IMR-90 (cell line): ENCODE results near the gene CLIC4. TPM values are rescaled to one million over a fixed set of nuclear protein-coding genes. Genes with fewer than 3 reads are reported as not detected.

Source experiments
- ATAC-seq: fragments of 200-7000 bp; cut with Tn5 transposase; 2 replicates; pipeline ENCODE4 v1.9.1; 2020; ENCODE audit warnings: low read depth, mild to moderate bottlenecking, moderate library complexity
- BruUV-seq: library from RNA; stranded (reverse); fragments of 400-500 nt; replicated peaks from 2 replicates; lab custom pipeline; 2021; lab: Mats Ljungman, UMichigan
- CTCF ChIA-PET: fragments of 300-600 bp; formaldehyde crosslinking; extraction: SDS; loops from one replicate; lab custom pipeline; 2021; ENCODE audit warnings: antibody characterized with exemption; lab: Yijun Ruan, JAX
- POLR2A ChIA-PET: fragments of 300-600 bp; sonication (Branson Sonifier 250); formaldehyde crosslinking; loops from one replicate; lab custom pipeline; 2022; ENCODE audit warnings: antibody characterized with exemption; ENCODE audit not compliant: unreplicated experiment; lab: Charles Lee
- DNase-seq: peaks from one replicate; pipeline ENCODE4 v3.0.0; 2013
- H2AFZ ChIP-seq: replicated peaks from 2 replicates; pipeline ENCODE3; 2013; ENCODE audit warnings: low read length, mild to moderate bottlenecking; ENCODE audit not compliant: poor library complexity
- H2AK5ac ChIP-seq: 2 replicates; pipeline ENCODE4 v1.6.1; 2013; ENCODE audit warnings: low read depth, low read length, inconsistent platforms
- H2AK9ac ChIP-seq: replicated peaks from 2 replicates; pipeline ENCODE3; 2013; ENCODE audit warnings: mild to moderate bottlenecking, low read depth, low read length, moderate library complexity; ENCODE audit not compliant: poor library complexity
- H2BK120ac ChIP-seq: 2 replicates; pipeline ENCODE4 v1.6.1; 2013; ENCODE audit warnings: low read depth, low read length, inconsistent platforms
- H2BK15ac ChIP-seq: 3 replicates; pipeline ENCODE4 v1.6.1; 2013; ENCODE audit warnings: low read depth, low read length, inconsistent platforms
- H2BK20ac ChIP-seq: 2 replicates; pipeline ENCODE4 v1.6.1; 2013; ENCODE audit warnings: low read depth, mild to moderate bottlenecking, inconsistent platforms, low read length, moderate library complexity
- H2BK5ac ChIP-seq: 2 replicates; pipeline ENCODE4 v1.6.1; 2013; ENCODE audit warnings: mild to moderate bottlenecking, low read depth, low read length, inconsistent platforms; ENCODE audit not compliant: poor library complexity, severe bottlenecking
- H3K14ac ChIP-seq: replicated peaks from 2 replicates; pipeline ENCODE4 v1.6.1; 2013; ENCODE audit warnings: low read depth, low read length, inconsistent platforms
- H3K18ac ChIP-seq: 2 replicates; pipeline ENCODE4 v1.6.1; 2013; ENCODE audit warnings: low read depth, low read length, control low read depth
- H3K23ac ChIP-seq: 2 replicates; pipeline ENCODE4 v1.6.1; 2013; ENCODE audit warnings: low read depth, low read length, inconsistent platforms
- H3K27ac ChIP-seq: 2 replicates; pipeline ENCODE4 v1.5.1; 2013; ENCODE audit warnings: mild to moderate bottlenecking, control low read depth, low read length; ENCODE audit not compliant: insufficient read depth
- H3K27me3 ChIP-seq: 2 replicates; pipeline ENCODE4 v1.6.1; 2013; ENCODE audit warnings: low read length; ENCODE audit not compliant: control insufficient read depth, insufficient read depth
- H3K36me3 ChIP-seq: 2 replicates; pipeline ENCODE4 v1.6.1; 2013; ENCODE audit warnings: low read length, mixed read lengths; ENCODE audit not compliant: control insufficient read depth, insufficient read depth
- H3K4ac ChIP-seq: 2 replicates; pipeline ENCODE4 v1.6.1; 2013; ENCODE audit warnings: low read depth, low read length, inconsistent platforms
- H3K4me1 ChIP-seq: 2 replicates; pipeline ENCODE4 v1.6.1; 2013; ENCODE audit warnings: low read length, mixed read lengths; ENCODE audit not compliant: control insufficient read depth, insufficient read depth
- H3K4me2 ChIP-seq: 2 replicates; pipeline ENCODE4 v1.6.1; 2013; ENCODE audit warnings: low read depth, mild to moderate bottlenecking, control low read depth, low read length, moderate library complexity
- H3K4me3 ChIP-seq: 2 replicates; pipeline ENCODE4 v1.5.1; 2013; ENCODE audit warnings: low read depth, mild to moderate bottlenecking, control low read depth, low read length, moderate library complexity; ENCODE audit not compliant: insufficient read depth
- H3K56ac ChIP-seq: 2 replicates; pipeline ENCODE4 v1.6.1; 2013; ENCODE audit warnings: low read length, inconsistent platforms; ENCODE audit not compliant: insufficient read depth; ENCODE audit errors: extremely low read depth
- H3K79me1 ChIP-seq, 2 experiments: 2 replicates each; pipeline ENCODE4 v1.6.1; 2013; ENCODE audit warnings: low read length in 2 of 2, inconsistent platforms in 1 of 2, low read depth in 1 of 2
- H3K9ac ChIP-seq: 2 replicates; pipeline ENCODE4 v1.6.1; 2013; ENCODE audit warnings: low read depth, low read length, control low read depth
- H3K9me1 ChIP-seq: 2 replicates; pipeline ENCODE4 v1.6.1; 2013; ENCODE audit warnings: low read length, inconsistent platforms; ENCODE audit not compliant: insufficient read depth
- H3K9me3 ChIP-seq: 2 replicates; pipeline ENCODE4 v1.6.1; 2013; ENCODE audit warnings: low read length; ENCODE audit not compliant: control insufficient read depth, insufficient read depth
- H4K20me1 ChIP-seq: 2 replicates; pipeline ENCODE4 v1.6.1; 2013; ENCODE audit warnings: low read length, inconsistent platforms; ENCODE audit not compliant: insufficient read depth
- H4K5ac ChIP-seq: 2 replicates; pipeline ENCODE4 v1.6.1; 2013; ENCODE audit warnings: mild to moderate bottlenecking, low read depth, low read length, control low read depth
- H4K8ac ChIP-seq, 2 experiments: 2 replicates each; pipeline ENCODE4 v1.6.1; 2013; ENCODE audit warnings: low read depth in 2 of 2, low read length in 2 of 2, control low read depth in 1 of 2, inconsistent platforms in 1 of 2
- H4K91ac ChIP-seq: 2 replicates; pipeline ENCODE4 v1.6.1; 2013; ENCODE audit warnings: low read depth, low read length, inconsistent platforms; ENCODE audit not compliant: insufficient read depth
- CHD1 ChIP-seq: IDR thresholded peaks from 2 replicates; pipeline ENCODE4 v1.6.1; 2012; ENCODE audit warnings: low read depth, low read length, improper control_type of control experiment
- ELK1 ChIP-seq: fragments of 150-350 bp; IDR thresholded peaks from 2 replicates; pipeline ENCODE4 v1.6.1; 2016; ENCODE audit warnings: low read depth, mild to moderate bottlenecking, low read length, moderate library complexity, borderline replicate concordance
- MAFK ChIP-seq: IDR thresholded peaks from 2 replicates; pipeline ENCODE4 v1.6.1; 2012; ENCODE audit warnings: low read depth, low read length, improper control_type of control experiment
- MAZ ChIP-seq: IDR thresholded peaks from 2 replicates; pipeline ENCODE4 v1.6.1; 2012; ENCODE audit warnings: low read depth, mild to moderate bottlenecking, low read length, improper control_type of control experiment, moderate library complexity, borderline replicate concordance
- MXI1 ChIP-seq: IDR thresholded peaks from 2 replicates; pipeline ENCODE4 v1.6.1; 2012; ENCODE audit warnings: low read depth, mild to moderate bottlenecking, low read length, moderate library complexity, borderline replicate concordance
- NFE2L2 ChIP-seq: fragments of 150-350 bp; IDR thresholded peaks from 2 replicates; pipeline ENCODE4 v1.6.1; 2016; ENCODE audit warnings: low read depth, mild to moderate bottlenecking, low read length
- RAD21 ChIP-seq: IDR thresholded peaks from 2 replicates; pipeline ENCODE4 v1.6.1; 2012; ENCODE audit warnings: low read length, improper control_type of control experiment
- RFX5 ChIP-seq: IDR thresholded peaks from 2 replicates; pipeline ENCODE4 v1.8.0; 2012; ENCODE audit warnings: low read depth, mild to moderate bottlenecking, low read length, moderate library complexity
- SMC3 ChIP-seq: fragments of 150-350 bp; IDR thresholded peaks from 2 replicates; pipeline ENCODE4 v1.6.1; 2016; ENCODE audit warnings: low read depth, mild to moderate bottlenecking, antibody characterized with exemption, low read length, moderate library complexity
- dilution Hi-C: fragments of 300-500 bp; cut with HindIII; formaldehyde crosslinking; loops from one replicate; pipeline ENCODE4 v1.14.3; 2018; ENCODE audit warnings: low sequenced_read_pairs; ENCODE audit not compliant: unreplicated experiment
- in situ Hi-C: fragments of 300-500 bp; cut with MboI; formaldehyde crosslinking; loops from 3 replicates; pipeline ENCODE4 v1.14.3; 2019; ENCODE audit warnings: low sequenced_read_pairs, inconsistent platforms, mixed read lengths
- intact Hi-C: fragments of 100-400 bp; cut with micrococcal nuclease; formaldehyde crosslinking; loops from 2 replicates; pipeline ENCODE4 v1.10.0; 2022
- polyA plus RNA-seq, 3 experiments: library from polyadenylated mRNA; depleted of rRNA; stranded (reverse); fragments of >200 nt; gene quantifications; 2 replicates each; pipeline ENCODE4 v1.2.3, GENCODE V29; 2012; ENCODE audit warnings: low replicate concordance in 1 of 3
- total RNA-seq: library from RNA; depleted of rRNA; stranded (reverse); fragments of >200 nt; gene quantifications from 2 replicates; pipeline ENCODE4 v1.2.3, GENCODE V29; 2012

CLIC4 gene
- total and polyA plus RNA-seq, 2 of the 4 experiments (the other 2 are of a cell fraction): 242 to 392 TPM

GRCh38 chr1:24822887-24823286, 77.6 kb downstream of the CLIC4 start:
- Histone ChIP-seq H3K18ac (no peak overlapping the region), H2AK9ac (no peak overlapping the region), H2BK20ac (no peak overlapping the region), H3K36me3 (peaks cover 8% of the 10 kb centered on the region), H2AFZ (no peak overlapping the region), H3K9ac (no peak overlapping the region), H2AK5ac (no peak overlapping the region), H3K4me2 (peak overlapping the region; percentile 36; the same call in 1 of the 2 replicates), H2BK15ac (no peak overlapping the region), H3K27ac (no peak overlapping the region), H3K9me3 (no peaks in the 10 kb centered on the region), H2BK5ac (peak overlapping the region; percentile 8), H3K14ac (no peak overlapping the region), H3K23ac (no peak overlapping the region), H4K20me1 (peaks cover 90% of the 10 kb centered on the region), H4K8ac (no peak overlapping the region), H3K4me3 (no peak overlapping the region), H2BK120ac (no peak overlapping the region), H3K9me1 (peaks cover 17% of the 10 kb centered on the region), H4K5ac (no peak overlapping the region), H3K4ac (no peak overlapping the region), H4K91ac (no peak overlapping the region), H3K79me1 (peaks cover 2 to 55% of the 10 kb centered on the region in 2 experiments; a peak in 3 of 4 replicates), H3K4me1 (peaks cover 14% of the 10 kb centered on the region), H3K27me3 (no peaks in the 10 kb centered on the region), H3K56ac (no peak overlapping the region)
- ChIA-PET CTCF (interaction anchor here (0.5 kb wide), 1 partner anchor 12 kb away, joined by 3 read pairs; no protein-coding TSS in a partner anchor), POLR2A (no interaction called here)
- ATAC-seq (no peak), DNase-seq (no peak)
- intact Hi-C loops: no loop called here
- in situ Hi-C loops: loop anchor here (5.0 kb wide), 1 partner anchor 76 kb away; the partner anchor contains the start of gene CLIC4
- dilution Hi-C loops: no loop called here
- no TSS peak for BruUV-seq
- TF ChIP-seq NFE2L2 (no peak), ELK1 (no peak), SMC3 (no peak), MAFK (no peak), RFX5 (no peak), RAD21 (no peak), MXI1 (no peak), CHD1 (no peak), MAZ (no peak)
